ENCODE measurements around the gene NFASC. TPM values are rescaled to one million over a fixed set of nuclear protein-coding genes. Genes with fewer than 3 reads are reported as not detected.

The NFASC gene
- total RNA-seq, 2 experiments from 2014 or later: not detected

DNA sequence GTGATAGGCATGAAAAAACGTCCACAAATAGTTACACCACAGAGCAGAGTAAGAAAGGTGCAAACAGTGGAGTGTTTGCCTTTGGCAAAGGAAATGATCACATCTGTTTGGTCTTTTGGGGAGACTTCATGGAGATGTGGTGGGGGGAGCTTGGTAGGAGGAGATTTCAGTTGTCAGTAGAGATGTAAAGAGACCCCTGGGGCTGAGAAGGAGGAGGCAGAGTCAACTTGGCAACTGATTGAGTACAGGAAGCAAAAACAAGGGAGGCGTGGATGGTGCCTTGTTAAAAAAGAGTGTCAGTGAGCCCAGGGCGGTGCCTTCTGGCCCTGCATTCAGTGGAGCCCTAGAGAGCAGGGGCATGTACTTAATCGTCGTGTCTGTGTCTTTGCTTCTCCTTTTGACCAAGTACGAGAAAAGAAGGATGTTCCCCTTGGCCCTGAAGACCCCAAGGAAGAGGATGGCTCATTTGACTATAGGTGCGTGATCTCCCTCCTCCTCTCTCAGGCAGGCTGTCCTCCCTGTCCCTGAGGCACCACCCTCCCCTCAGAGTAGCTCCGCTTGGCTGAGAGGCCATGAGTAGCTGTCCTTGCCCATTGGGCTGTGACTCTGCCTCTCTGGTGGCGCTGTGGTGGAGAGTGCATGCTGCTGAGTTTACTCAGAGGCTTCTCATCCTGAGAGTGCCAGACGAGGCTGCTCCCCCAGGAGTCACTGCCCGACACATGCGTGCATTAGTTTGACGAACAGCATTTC, 141.9 kb downstream of the NFASC start:
- Histone ChIP-seq H3K4me2 (ENCODE audit: low read length) (no peak overlapping the region), H3K4me3 (ENCODE audit: low read depth, low read length, poor library complexity, severe bottlenecking) (no peak overlapping the region), H3K9me2 (ENCODE audit: insufficient read depth, low read length) (no peaks in the 10 kb centered on the region), H4K20me1 (ENCODE audit: insufficient read depth, low read length) (no peaks in the 10 kb centered on the region), H3K27ac (ENCODE audit: low read depth, low read length, poor library complexity, severe bottlenecking) (no peak overlapping the region), H3K9me3 (ENCODE audit: low read length) (no peaks in the 10 kb centered on the region), H3K4me1 (ENCODE audit: insufficient read depth, low read length, poor library complexity, severe bottlenecking) (no peaks in the 10 kb centered on the region), H3K79me2 (ENCODE audit: insufficient read depth, low read depth, low read length) (no peaks in the 10 kb centered on the region), H3K36me3 (ENCODE audit: insufficient read depth, low read length) (no peaks in the 10 kb centered on the region), H2AFZ (ENCODE audit: low read length) (no peak overlapping the region)
- intact Hi-C loops (cut with micrococcal nuclease; ENCODE audit: unreplicated experiment): no loop called here
- ChIA-PET POLR2A (no interaction called here), CTCF (ENCODE audit: unreplicated experiment) (no interaction called here)
- TF ChIP-seq, protein P1, sequence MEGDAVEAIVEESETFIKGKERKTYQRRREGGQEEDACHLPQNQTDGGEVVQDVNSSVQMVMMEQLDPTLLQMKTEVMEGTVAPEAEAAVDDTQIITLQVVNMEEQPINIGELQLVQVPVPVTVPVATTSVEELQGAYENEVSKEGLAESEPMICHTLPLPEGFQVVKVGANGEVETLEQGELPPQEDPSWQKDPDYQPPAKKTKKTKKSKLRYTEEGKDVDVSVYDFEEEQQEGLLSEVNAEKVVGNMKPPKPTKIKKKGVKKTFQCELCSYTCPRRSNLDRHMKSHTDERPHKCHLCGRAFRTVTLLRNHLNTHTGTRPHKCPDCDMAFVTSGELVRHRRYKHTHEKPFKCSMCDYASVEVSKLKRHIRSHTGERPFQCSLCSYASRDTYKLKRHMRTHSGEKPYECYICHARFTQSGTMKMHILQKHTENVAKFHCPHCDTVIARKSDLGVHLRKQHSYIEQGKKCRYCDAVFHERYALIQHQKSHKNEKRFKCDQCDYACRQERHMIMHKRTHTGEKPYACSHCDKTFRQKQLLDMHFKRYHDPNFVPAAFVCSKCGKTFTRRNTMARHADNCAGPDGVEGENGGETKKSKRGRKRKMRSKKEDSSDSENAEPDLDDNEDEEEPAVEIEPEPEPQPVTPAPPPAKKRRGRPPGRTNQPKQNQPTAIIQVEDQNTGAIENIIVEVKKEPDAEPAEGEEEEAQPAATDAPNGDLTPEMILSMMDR (conservative IDR thresholded peaks at IDR 0.05; ENCODE audit: low read length): no peak
- TF ChIP-seq EZH2phosphoT487 (IDR thresholded peaks at IDR 0.05; ENCODE audit: borderline replicate concordance, low read depth, low read length): no peak
- BruUV-seq (replicated peaks): no TSS peak
- DNase-seq (ENCODE audit: low spot score): no peak

DNA sequence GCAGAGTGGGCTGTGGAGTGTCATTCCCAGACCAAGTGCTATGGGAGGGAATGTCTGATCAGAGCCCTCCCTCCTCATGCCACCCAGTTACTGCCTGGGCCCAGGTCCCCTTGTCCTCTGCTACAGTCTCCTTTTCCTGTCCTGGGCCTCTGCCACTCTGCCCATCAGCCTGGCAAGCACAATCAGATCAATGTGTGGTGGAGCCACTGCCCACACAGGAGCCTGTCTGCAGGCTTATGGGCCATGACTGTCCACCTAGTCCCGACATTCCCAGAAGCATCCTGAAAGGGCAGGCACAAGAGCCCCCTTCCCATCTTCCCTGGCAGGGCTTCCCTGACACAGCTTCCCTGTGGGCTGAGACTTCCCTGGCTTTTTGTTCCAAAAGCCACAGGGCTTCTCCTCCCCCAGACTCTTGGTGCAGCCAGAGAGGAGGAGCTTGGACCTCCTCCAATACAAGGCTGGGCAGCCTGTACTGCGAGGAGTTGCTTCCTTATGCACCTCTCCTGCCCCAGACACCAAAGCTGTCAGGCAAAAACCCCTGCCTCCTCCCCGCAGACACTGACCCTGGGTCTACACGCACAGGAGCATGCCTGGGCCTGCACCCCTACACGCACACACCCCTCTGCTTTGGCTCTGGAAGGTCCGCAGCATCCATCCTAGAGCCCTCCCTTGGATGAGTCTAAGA, 143.2 kb downstream of the NFASC start:
- H3K4me3 ChIP-seq (ENCODE audit: low read depth, low read length, poor library complexity, severe bottlenecking): no peak overlapping the region
- no peaks in the 10 kb centered on the region for H3K79me2 ChIP-seq (ENCODE audit: insufficient read depth, low read depth, low read length)
- CTCF ChIA-PET (ENCODE audit: unreplicated experiment): no interaction called here
- POLR2A ChIA-PET: interaction anchor here (0.6 kb wide), 1 partner anchor 74 kb away, joined by 3 read pairs; no protein-coding TSS in a partner anchor
- H3K9me2 ChIP-seq (ENCODE audit: insufficient read depth, low read length): no peaks in the 10 kb centered on the region
- no peaks in the 10 kb centered on the region for H3K4me1 ChIP-seq (ENCODE audit: insufficient read depth, low read length, poor library complexity, severe bottlenecking)
- H3K4me2 ChIP-seq (ENCODE audit: low read length): no peak overlapping the region
- H3K9me3 ChIP-seq (ENCODE audit: low read length): no peaks in the 10 kb centered on the region
- no TSS peak for BruUV-seq (replicated peaks)
- no peak for TF ChIP-seq EZH2phosphoT487 (IDR thresholded peaks at IDR 0.05; ENCODE audit: borderline replicate concordance, low read depth, low read length)
- TF ChIP-seq, protein P1 (conservative IDR thresholded peaks at IDR 0.05; ENCODE audit: low read length): no peak
- no peaks in the 10 kb centered on the region for H4K20me1 ChIP-seq (ENCODE audit: insufficient read depth, low read length)
- intact Hi-C loops (cut with micrococcal nuclease; ENCODE audit: unreplicated experiment): no loop called here
- no peak overlapping the region for H3K27ac ChIP-seq (ENCODE audit: low read depth, low read length, poor library complexity, severe bottlenecking)
- H2AFZ ChIP-seq (ENCODE audit: low read length): no peak overlapping the region
- no peak for DNase-seq (ENCODE audit: low spot score)
- no peaks in the 10 kb centered on the region for H3K36me3 ChIP-seq (ENCODE audit: insufficient read depth, low read length)

DNA sequence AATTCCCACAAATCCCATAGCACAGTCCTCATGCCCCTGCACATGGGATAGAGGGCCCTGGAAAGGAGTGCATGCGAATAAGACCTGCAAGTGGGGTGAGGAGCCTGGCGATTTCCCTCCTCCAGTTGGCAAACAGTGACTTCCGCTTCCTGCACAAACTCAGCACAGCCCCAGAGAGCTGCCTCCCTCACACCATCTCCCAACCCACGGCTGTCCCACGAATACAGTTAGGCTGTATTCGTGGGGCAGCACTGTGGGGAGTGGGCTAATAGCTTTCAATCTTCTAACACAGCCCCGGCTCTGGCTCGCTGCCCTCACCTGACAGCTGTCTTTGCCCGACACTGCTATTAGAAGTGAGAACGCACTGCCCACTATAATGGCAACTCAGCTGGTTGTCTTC, 144.1 kb downstream of the NFASC start:
- Histone ChIP-seq H3K4me3 (ENCODE audit: low read depth, low read length, poor library complexity, severe bottlenecking) (no peak overlapping the region), H2AFZ (ENCODE audit: low read length) (no peak overlapping the region), H3K36me3 (ENCODE audit: insufficient read depth, low read length) (no peaks in the 10 kb centered on the region), H3K4me2 (ENCODE audit: low read length) (no peak overlapping the region), H3K9me3 (ENCODE audit: low read length) (no peaks in the 10 kb centered on the region), H3K27ac (ENCODE audit: low read depth, low read length, poor library complexity, severe bottlenecking) (no peak overlapping the region), H3K4me1 (ENCODE audit: insufficient read depth, low read length, poor library complexity, severe bottlenecking) (no peaks in the 10 kb centered on the region), H3K9me2 (ENCODE audit: insufficient read depth, low read length) (no peaks in the 10 kb centered on the region), H3K79me2 (ENCODE audit: insufficient read depth, low read depth, low read length) (no peaks in the 10 kb centered on the region), H4K20me1 (ENCODE audit: insufficient read depth, low read length) (no peaks in the 10 kb centered on the region)
- TF ChIP-seq, protein P1 (conservative IDR thresholded peaks at IDR 0.05; ENCODE audit: low read length): no peak
- no peak for TF ChIP-seq EZH2phosphoT487 (IDR thresholded peaks at IDR 0.05; ENCODE audit: borderline replicate concordance, low read depth, low read length)
- no TSS peak for BruUV-seq (replicated peaks)
- CTCF ChIA-PET (ENCODE audit: unreplicated experiment): interaction anchor here (1.1 kb wide), 1 partner anchor 47 kb away, joined by 3 read pairs; no protein-coding TSS in a partner anchor
- intact Hi-C loops (cut with micrococcal nuclease; ENCODE audit: unreplicated experiment): no loop called here
- DNase-seq (ENCODE audit: low spot score): no peak
- POLR2A ChIA-PET: interaction anchor here (0.5 to 0.7 kb wide), 2 partner anchors 76 to 204 kb away, joined by 3 to 6 read pairs; no protein-coding TSS in a partner anchor
